GM23338 (cell line): ENCODE measurements around the gene VPS25.

Source experiments
- CREB1 ChIP-seq: fragments of 250-450 bp; sonication (Bioruptor Pico); IDR thresholded peaks from 2 replicates; pipeline ENCODE4 v1.5.0; 2020; ENCODE audit warnings: low read depth, mild to moderate bottlenecking, moderate library complexity
- CTCF ChIP-seq, 2 experiments: fragments of 200-600 bp in 1 of 2; sonication (generic) in 1 of 2; conservative IDR thresholded peaks; 2 replicates each; pipeline versions ENCODE4 v1.5.1 to v1.6.1; 2016 to 2017; ENCODE audit warnings: antibody characterized with exemption in 2 of 2, low read depth in 2 of 2, mild to moderate bottlenecking in 2 of 2, moderate library complexity in 1 of 2
- ETS1 ChIP-seq: IDR thresholded peaks from 2 replicates; pipeline ENCODE4 v1.6.1; 2016; ENCODE audit warnings: antibody characterized with exemption
- EZH2 ChIP-seq: fragments of 200-600 bp; sonication (generic); IDR thresholded peaks from one replicate; pipeline ENCODE4 v1.8.0; 2017; ENCODE audit warnings: antibody characterized with exemption, mild to moderate bottlenecking, low read depth; ENCODE audit not compliant: unreplicated experiment
- EZH2phosphoT487 ChIP-seq: fragments of 200-600 bp; sonication (generic); IDR thresholded peaks from one replicate; pipeline ENCODE4 v1.8.1; 2018; ENCODE audit warnings: antibody characterized with exemption; ENCODE audit not compliant: unreplicated experiment
- JUNB ChIP-seq: IDR thresholded peaks from one replicate; pipeline ENCODE4 v1.6.1; 2016; ENCODE audit warnings: antibody characterized with exemption; ENCODE audit not compliant: unreplicated experiment
- NANOG ChIP-seq: IDR thresholded peaks from 2 replicates; pipeline ENCODE4 v1.6.1; 2016; ENCODE audit warnings: antibody characterized with exemption, borderline replicate concordance
- POLR2AphosphoS5 ChIP-seq: IDR thresholded peaks from 2 replicates; pipeline ENCODE4 v1.6.1; 2016; ENCODE audit warnings: antibody characterized with exemption, low read depth
- REST ChIP-seq: IDR thresholded peaks from one replicate; pipeline ENCODE4 v1.6.1; 2018; ENCODE audit warnings: antibody characterized with exemption; ENCODE audit not compliant: unreplicated experiment
- STAT1 ChIP-seq: IDR thresholded peaks from one replicate; pipeline ENCODE4 v1.6.1; 2016; ENCODE audit warnings: antibody characterized with exemption; ENCODE audit not compliant: unreplicated experiment
- ZNF114 ChIP-seq: fragments of 250-450 bp; sonication (Bioruptor Pico); IDR thresholded peaks from 2 replicates; pipeline ENCODE4 v1.5.0; 2020; ENCODE audit warnings: mild to moderate bottlenecking, moderate library complexity
- ZNF331 ChIP-seq: fragments of 250-450 bp; sonication (Bioruptor Pico); IDR thresholded peaks from 2 replicates; pipeline ENCODE4 v1.5.0; 2020; ENCODE audit warnings: low read depth, mild to moderate bottlenecking, moderate library complexity
- ZNF462 ChIP-seq: fragments of 250-450 bp; sonication (Bioruptor Pico); IDR thresholded peaks from 2 replicates; pipeline ENCODE4 v1.5.0; 2020; ENCODE audit warnings: mild to moderate bottlenecking, moderate library complexity

GRCh38 chr17:42795465-42795864 lies 22.2 kb downstream of the VPS25 start:
- TF ChIP-seq CTCF (conservative IDR thresholded peaks at IDR 0.05; ENCODE audit: low read depth in 2 of 2): no peak
- TF ChIP-seq EZH2phosphoT487: no peak
- no peak for TF ChIP-seq CREB1 (CRISPR knock-in tag)
- no peak for TF ChIP-seq EZH2
- TF ChIP-seq POLR2AphosphoS5: no peak
- no peak for TF ChIP-seq ZNF331 (CRISPR knock-in tag)
- no peak for TF ChIP-seq REST
- no peak for TF ChIP-seq JUNB
- TF ChIP-seq NANOG: no peak
- TF ChIP-seq STAT1: no peak
- no peak for TF ChIP-seq ZNF114
- no peak for TF ChIP-seq ETS1
- TF ChIP-seq ZNF462 (CRISPR knock-in tag): no peak
